Kidney epithelial cell (primary cell): Measurements from ENCODE around the gene SNAP91. TPM values are rescaled to one million over a fixed set of nuclear protein-coding genes. Genes with fewer than 3 reads are reported as not detected.

ENCODE experiments used
- DNase-seq: peaks from one replicate; pipeline ENCODE4 v3.0.0-alpha.2; 2010; ENCODE audit warnings: low read depth
- H3K27me3 ChIP-seq: 2 replicates; pipeline ENCODE4 v1.6.0; 2011; ENCODE audit warnings: low read length; ENCODE audit not compliant: control insufficient read depth, insufficient read depth
- H3K36me3 ChIP-seq: 2 replicates; pipeline ENCODE4 v1.5.1; 2011; ENCODE audit warnings: low read length; ENCODE audit not compliant: control insufficient read depth, insufficient read depth
- H3K4me3 ChIP-seq: 2 replicates; pipeline ENCODE4 v1.5.1; 2011; ENCODE audit warnings: low read depth, mild to moderate bottlenecking, control low read depth, low read length
- CTCF ChIP-seq: IDR thresholded peaks from 2 replicates; pipeline ENCODE4 v1.5.1; 2011; ENCODE audit warnings: mild to moderate bottlenecking, moderate library complexity, low read length, control low read depth, inconsistent platforms; ENCODE audit not compliant: insufficient read depth, poor library complexity, severe bottlenecking
- total RNA-seq: library from RNA; depleted of rRNA; stranded (reverse); fragments of >200 nt; gene quantifications from 2 replicates; pipeline ENCODE4 v1.2.3, GENCODE V29; 2015

The SNAP91 gene
- total RNA-seq, 1 donor from 2014 or later = 0.13 TPM

GRCh38 chr6:83600459-83600858 lies 108.4 kb downstream of the SNAP91 start:
- no peak overlapping the region for H3K4me3 ChIP-seq

GRCh38 chr6:83597511-83597910 lies 111.4 kb downstream of the SNAP91 start:
- TF ChIP-seq CTCF = no peak
- no peak overlapping the region for H3K4me3 ChIP-seq
- no peaks in the 10 kb centered on the region for H3K27me3 ChIP-seq
- no peak for DNase-seq
- no peaks in the 10 kb centered on the region for H3K36me3 ChIP-seq

More at GRCh38 chr6:83600459-83600858, 108.4 kb downstream of the SNAP91 start:
- DNase-seq = no peak
- no peak for TF ChIP-seq CTCF
- H3K27me3 ChIP-seq = no peaks in the 10 kb centered on the region
- H3K36me3 ChIP-seq = no peaks in the 10 kb centered on the region

GRCh38 chr6:83597051-83597450 lies 111.8 kb downstream of the SNAP91 start:
- H3K4me3 ChIP-seq = no peak overlapping the region
- TF ChIP-seq CTCF = no peak
- no peaks in the 10 kb centered on the region for H3K27me3 ChIP-seq
- DNase-seq = no peak
- no peaks in the 10 kb centered on the region for H3K36me3 ChIP-seq

DNA sequence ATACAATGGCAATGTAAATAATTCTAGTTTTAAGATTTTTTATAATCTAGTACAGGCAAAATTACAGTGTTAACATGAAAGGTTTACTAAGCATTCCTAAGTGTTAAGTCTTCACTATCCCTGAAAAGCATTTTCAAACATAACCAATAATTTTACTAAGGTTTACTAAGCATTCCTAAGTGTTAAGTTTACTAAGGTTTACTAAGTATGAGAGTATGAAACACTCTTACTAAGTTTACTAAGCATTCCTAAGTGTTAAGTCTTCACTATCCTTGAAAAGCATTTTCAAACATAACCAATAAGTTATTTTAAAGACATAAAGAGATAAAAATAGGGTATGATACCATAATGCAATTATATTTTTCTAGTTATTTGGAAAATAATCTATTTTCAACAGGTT lies 114.0 kb downstream of the SNAP91 start:
- DNase-seq = no peak

GRCh38 chr6:83593395-83593785 lies 115.5 kb downstream of the SNAP91 start:
- no peak for DNase-seq
- no peak for TF ChIP-seq CTCF
- no peaks in the 10 kb centered on the region for H3K27me3 ChIP-seq
- no peaks in the 10 kb centered on the region for H3K36me3 ChIP-seq
- H3K4me3 ChIP-seq = no peak overlapping the region

More for the DNA sequence above, 114.0 kb downstream of the SNAP91 start:
- Histone ChIP-seq H3K4me3 (no peak overlapping the region), H3K36me3 (no peaks in the 10 kb centered on the region), H3K27me3 (no peaks in the 10 kb centered on the region)
- no peak for TF ChIP-seq CTCF

- Histone ChIP-seq H3K4me3 (no peak overlapping the region), H3K27me3 (no peaks in the 10 kb centered on the region), H3K36me3 (no peaks in the 10 kb centered on the region)
- TF ChIP-seq CTCF = peak; percentile 63
- DNase-seq = no peak
Observed at GRCh38 chr6:83592770-83593394, 116.0 kb downstream of the SNAP91 start.
